Fibroblast of skin of right quadriceps (primary cell): ENCODE measurements around the gene ZFHX3.

Experiments used
- DNase-seq: peaks from one replicate; pipeline ENCODE4 v3.0.0-alpha.2; 2013

Gene ZFHX3

DNA sequence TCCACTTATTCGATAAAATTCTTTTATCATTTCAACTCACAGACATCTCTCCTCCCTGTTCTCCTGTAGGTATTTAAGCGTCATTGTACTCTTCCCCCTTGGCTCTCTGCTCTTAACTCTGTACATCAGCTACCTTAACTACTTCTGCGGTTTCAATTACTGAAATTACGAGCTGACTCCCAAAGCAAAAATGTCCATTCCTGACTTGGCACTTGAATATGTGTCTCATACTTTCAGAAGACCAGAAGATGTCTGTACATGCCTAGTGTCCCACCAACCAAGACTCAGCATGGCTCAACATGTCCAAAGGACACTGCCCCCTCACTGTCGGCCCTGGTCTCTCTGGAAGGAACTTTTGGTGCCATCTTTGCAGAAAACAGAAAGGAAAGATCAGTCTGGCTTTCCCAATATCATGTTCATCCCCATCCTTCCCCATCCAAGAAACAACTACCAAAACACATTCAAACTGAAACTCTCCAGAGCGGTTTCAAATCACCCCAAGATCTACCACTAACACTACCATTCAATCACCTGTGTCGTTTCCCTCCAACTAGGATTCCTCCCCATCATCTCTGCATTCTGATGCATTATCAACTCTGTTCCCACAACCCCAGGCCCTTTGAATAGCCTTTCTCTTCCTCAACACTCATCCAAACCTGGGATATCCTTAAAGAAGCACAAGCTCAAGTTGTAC is 74.9 kb downstream of the ZFHX3 start:
- DNase-seq, result no peak

DNA sequence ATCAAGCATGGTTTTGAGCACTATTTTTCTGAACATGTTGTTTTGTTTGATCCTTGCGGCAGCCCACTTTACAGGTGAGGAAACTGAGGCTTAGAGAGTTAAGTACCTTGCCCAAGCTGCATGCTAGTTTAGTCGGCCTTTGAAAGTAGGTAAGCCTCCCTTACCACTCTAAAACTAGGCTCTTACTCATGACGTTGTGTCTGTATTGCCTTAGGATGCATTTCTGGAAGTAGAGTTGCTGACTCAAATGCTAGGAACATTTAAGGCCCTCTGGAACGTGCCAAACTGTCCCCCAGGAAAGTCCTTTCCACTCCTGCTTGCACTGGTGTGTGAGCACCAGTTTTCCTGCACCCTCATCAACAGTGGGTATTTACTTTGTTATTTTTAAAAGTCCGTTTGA is 76.6 kb downstream of the ZFHX3 start:
- no peak for DNase-seq

DNA sequence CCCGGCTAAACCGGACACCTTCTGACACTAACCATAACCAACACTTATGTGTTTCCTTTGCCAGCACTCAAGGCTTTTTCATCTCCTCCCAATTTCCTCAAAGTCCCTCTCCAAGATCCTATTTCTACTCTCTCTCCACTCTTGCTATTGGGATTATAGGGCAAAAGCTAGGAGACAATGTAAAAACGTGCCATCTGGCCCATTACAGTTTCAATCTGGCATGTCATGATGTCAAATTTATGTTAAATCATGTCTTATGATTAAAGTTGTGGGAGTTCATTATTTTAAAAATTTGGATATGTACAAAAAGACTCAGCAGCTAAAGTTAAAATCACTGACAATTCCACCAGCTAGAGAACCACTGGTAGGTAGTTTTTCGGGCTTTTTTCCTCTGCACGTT is 77.3 kb downstream of the ZFHX3 start:
- no peak for DNase-seq

DNA sequence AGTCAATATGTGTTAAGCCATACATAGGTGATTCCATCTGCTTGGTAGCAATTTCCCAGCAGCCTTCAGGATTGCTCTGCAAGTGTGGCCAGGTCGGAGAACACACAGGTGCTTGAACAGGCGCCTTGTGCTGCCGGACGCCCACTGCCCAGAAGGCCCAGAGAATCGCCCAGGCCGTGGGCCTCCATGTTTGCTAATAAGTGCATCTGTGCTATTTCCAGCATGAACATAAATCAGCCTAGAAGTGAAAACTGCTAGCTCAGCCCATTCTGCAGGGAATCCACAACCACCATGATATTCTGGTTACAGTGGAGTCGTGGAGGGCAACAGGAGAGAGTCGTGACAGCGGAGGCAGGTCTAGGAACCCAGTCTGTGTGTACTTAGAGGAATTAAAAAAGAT is 78.1 kb downstream of the ZFHX3 start:
- DNase-seq, result no peak

DNA sequence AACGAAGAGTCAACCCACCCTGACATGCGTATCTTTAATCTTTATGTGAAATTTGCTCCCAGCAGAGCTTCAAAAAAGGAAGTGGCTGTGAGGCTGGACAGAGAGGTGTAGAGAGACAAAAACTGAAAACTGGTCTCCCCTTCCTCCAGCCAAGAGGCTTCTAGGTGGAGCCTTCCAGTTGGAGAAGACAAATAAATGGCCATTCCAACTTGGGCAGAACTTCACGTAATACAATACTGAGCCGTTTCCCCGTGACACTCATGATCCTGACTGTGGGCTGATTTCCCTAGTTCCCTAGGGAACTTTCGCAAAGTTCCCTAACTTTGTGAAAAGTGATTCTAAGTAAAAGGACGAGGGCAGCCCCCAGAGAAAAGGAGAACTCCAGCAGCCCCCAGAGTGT is 78.8 kb downstream of the ZFHX3 start:
- no peak for DNase-seq

DNA sequence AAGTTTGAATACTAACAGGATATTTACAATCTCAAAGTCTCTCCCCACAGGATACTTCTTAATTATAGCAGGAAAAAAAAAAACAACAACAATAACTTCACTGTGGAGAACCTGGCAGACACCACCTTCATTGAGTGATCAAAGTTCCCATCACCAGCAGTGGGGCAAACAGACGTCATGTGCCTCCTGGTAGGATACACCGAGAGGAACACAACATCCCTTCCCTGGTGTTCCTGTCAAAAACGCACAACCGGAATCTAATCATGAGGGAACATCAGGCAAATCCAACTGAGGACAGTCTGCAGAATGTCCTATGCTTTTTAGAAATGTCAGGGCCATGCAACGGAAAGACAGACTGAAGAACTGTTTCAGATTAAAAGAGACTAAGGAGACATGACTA is 80.0 kb downstream of the ZFHX3 start:
- no peak for DNase-seq

DNA sequence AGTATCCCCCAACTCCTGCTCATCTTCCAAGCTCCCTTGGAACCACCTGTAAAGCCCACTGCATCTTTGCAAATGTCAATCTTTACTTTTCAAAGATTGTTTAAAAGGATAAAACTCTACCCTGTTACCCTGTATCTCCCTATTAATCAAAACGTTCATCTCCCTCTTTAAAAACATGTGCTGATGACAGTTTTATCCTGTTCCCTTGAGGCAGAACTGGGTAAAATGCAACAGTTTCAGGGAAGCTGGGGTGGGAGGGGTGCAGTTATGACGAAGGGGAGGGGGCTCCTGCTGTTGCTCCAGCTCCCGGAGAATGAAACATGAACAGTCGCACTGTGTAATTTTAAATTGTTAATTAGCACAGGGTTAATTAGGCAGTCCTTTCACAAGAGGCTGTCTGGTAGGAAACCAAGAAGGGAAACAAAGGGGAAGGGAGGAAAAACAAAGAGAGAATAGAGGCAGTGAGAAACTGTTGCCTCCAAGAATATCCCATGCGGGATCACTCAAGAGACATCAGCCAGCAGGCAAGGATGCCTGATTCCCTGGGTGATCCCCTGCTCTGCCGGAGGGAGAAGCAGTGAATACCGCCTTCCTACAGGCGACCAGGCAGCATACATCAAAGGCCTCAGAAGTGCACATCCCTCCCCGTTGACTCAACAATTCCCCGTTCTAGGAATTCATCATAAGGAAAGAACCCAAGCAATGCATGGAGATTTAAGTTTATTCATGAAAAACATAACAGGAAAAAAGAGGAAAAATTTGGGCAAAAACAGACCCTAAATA is 84.2 kb downstream of the ZFHX3 start:
- peak; percentile 80 for DNase-seq

DNA sequence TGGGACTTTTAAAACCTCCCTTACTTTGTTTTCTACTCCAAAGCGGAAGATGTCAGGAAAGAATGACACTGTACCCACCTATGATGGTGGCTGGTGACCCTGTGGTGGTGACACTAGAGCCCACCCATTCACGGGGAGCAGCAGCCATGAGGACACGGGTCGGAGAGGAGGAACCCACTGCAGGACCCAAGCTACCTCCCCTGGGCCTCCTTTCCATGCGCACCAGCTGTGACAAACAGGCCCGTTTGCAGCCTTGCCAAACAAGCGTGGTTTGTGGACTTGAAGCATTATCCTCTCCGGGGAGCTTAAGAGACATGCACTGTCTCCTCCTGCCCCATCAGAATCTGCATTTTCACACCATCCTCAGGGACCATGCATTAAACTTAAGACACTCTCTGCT is 85.6 kb downstream of the ZFHX3 start:
- no peak for DNase-seq

DNA sequence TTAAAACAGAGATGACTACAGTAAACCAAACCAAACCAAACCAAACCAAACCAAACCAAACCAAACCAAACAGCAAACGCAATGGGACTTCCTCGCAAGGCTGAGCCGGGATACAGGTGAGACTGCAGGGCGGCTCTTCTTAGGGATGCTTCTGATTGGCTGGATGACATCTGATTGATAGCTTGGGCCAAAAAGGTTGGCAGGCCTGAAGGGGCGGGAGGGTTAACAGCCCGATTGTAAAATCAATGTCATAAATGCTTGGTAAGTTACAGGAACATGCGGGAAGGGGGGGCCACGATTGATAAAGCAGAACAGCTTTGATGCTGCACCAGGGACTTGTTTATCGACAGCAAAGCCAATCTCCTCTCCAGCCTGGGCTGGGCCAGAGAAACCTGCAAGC is 86.1 kb downstream of the ZFHX3 start:
- no peak for DNase-seq

DNA sequence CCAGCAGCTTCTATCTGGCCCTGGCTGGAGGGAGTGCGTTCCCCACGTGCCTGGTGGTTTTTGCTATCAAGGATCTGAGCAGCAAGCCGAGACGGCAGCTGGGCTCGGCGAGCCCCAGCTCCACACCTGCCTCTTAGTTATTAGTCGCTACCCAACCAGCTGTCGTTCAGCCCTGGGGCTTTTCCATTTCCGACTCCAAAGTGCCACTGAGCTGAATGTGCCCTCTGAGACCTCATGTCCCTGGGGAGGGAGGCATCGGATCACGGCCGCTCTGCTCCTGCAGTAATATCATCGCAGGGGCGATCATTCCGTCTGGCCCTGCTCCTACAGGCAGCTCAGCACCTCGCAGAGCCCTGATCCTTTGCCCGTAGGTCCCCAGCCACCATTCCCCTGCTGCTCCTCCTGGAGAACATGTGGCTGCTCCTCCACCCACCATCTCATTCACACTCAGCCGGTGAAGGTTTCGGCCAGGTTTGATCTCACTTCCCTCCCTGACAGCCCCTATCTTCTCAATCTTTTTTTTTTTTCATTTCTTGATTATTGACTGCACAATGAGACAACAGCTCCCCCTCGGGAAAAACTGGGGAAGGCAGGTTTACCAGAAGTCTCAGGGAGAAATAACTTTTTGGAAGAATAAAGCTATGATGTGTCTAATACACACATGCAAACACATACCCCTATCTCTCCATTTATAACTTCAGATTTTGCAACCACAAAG is 86.7 kb downstream of the ZFHX3 start:
- DNase-seq, result peak; percentile 13

DNA sequence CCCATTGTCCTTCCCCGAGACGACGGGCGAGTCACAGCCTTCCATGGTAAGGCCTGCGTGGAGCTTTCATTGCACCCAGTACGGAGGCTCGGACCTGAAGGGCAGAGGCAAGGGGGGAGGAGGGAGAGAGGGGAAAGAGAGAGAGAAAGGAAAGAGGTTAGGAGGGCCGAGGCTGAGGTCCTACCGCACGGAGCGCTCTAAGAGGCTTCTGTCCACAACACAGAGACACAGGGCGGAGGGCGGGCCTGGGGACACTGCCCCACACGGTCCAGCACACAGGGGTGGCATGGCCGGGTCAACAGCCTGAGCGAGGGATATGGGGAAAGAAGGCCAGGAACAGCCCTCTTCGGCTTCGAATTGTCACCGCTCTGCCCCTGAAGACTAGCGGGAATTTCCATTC is 87.8 kb downstream of the ZFHX3 start:
- DNase-seq, result no peak

DNA sequence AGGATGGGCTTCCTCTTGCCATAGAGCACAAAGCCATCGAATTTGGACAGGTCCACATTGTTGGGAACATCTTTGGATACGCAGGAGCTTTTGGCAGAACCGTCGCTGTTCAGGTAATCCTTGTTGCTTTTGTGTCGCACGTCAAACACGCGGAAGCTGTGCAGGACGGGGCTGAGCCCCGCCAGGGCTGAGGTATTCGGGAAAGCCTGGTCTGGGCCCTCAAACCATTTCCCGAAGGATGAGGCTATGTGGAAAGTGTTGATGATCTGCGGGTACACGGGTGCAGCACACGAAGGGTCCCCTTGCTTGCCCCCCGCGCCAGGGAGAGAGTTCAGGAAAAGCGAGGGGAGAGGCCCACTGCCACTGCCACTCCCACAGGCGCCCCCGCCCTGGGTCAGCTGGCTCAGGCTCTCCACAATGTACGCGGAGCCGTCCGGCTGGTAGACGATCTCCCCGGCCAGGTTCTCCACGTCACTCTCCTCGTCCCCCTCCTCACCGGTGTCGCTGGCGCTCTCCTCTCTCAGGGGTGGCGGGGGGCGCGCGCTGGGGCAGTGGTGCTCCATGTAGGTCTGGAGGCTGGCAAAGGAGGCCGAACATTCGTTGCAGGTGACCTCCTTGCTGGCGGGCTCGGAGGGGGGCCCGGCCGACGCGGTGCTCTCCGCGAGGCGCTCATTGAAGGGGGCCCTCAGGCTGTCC is 88.5 kb downstream of the ZFHX3 start:
- DNase-seq, result no peak

DNA sequence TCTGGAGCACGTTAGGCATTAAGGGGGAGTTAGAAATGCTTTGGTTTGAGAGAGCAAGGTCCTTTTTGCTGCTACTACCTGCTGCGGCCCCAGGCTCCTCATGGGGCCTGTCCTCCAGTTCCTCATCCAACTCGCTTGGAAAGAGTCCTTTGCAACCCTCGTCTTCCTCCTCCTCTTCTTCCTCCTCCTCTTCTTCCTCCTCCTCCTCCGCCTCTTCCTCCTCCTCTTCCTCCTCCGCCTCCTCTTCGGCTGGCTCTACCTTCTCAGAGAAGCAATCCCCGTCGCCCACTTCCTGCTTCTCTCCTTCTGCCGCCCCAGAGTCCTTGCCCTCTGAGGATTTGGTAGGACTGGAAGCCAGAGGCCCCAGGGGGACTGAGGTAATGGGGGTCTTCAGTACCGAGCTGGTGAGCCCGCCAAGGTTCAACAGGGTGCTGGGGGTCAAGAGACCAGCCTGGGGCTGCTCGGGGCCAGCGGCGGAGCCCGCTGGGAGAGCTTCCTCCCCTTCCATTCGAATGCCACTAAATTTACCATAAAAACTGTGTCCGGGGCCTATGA is 89.3 kb downstream of the ZFHX3 start:
- no peak for DNase-seq

DNA sequence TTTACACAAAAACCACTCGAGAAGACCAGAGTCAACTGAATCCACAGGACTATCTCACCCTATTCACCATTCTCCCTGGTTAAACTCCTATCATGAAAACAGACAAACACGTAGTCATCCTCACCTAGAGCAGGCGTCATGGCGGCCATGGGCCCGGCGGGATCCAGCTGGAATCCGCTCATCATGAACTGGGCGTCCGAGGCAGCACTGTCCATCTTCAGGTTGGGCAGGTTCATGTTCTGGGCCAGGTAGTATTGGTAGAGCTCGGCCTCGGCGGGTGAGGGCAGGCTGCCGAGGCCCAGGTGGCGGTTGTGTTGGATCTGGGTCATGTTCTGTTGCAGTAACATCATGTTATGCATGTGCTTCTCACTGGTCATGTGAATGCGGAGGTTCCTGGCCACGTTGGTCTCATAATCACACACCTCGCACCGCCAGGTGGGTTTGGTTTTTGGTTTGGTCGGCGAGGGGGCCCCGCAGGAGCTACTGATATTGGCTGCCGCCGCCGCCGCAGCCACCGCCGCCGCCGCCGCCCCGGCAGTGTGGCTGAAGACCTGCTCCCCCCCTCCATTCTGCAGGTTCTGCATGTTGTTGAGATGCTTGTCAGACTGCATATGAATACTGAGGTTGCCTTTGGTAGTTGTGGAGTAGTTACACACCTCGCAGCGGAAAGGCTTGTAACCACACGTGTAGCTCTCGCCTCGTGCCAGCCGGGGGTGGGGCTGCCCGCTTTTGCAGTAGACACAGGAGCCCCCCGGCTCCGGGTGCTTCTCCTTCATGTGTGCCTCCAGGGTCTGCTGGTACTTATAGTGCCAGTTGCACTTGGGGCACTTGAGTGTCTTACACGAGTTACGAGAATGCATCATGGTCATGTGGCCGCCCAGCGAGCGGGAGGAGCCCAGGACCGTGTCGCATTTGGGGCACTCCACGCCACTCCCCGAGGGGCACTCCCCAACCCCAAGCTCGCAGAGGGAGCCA is 90.3 kb downstream of the ZFHX3 start:
- DNase-seq, result no peak

DNA sequence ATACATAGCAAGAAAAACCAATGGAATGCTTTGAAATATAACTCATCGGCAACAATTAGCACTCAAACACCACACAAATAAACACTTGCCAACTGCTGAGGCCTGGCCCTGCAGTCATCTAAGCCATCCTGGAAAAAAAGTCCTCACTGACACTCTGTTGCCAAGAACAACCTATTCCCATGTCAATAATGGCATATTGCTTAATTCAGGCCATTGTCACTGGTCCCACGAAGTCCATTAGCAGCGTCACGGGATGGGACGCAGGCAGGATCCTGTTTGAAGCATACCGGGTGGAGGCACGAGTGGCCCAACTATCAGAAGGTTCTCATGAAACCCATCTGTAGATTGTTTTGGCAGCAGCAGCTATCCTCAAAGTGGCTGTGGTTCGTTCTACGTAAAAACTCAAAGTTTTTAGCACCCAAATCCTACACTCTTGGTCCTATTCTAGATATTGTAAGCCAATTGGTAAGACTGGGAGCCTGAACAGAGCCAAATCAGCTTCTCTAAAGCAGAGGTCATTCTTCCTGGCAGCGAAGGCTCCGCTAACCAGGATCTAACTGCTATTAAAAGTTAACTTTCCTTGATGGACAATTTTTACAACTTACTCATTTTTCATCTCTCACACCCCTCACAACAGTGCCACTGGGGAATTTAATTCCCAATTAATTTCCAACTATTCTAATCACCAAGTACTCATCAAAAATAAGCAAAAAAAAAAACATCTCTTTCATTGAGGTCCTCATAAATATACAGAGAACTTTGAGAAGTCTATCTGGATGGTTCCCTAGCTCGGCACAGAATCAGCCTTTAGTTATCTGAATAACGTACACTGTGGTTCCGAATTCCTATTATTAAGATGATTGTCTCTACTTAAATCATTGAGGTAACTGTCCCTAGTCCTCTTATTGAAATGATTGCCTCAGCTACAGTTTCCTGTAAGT is 91.5 kb downstream of the ZFHX3 start:
- no peak for DNase-seq

DNA sequence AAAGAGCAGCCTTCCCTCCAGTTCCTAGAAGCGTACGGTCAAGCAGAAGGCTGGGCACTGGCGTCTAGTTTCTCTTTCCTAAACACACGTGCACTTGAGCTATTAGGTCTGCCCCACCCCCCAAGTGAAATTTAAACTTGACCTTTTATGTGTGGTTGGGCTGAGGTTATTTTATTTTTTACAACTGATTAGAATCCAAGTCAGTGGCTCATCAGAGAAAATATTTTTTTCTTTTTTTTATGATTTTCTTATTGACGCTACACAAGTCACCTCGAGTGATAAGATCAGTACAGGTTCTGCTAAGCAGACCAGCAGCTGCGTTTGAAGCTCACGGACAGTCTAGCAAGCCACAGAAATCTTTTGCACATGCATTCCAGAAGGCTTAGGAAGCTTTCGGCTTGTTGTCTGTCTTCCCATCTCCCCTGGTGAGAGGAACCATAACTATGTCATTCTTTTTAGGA is 95.1 kb downstream of the ZFHX3 start:
- DNase-seq, result peak; percentile 80

DNA sequence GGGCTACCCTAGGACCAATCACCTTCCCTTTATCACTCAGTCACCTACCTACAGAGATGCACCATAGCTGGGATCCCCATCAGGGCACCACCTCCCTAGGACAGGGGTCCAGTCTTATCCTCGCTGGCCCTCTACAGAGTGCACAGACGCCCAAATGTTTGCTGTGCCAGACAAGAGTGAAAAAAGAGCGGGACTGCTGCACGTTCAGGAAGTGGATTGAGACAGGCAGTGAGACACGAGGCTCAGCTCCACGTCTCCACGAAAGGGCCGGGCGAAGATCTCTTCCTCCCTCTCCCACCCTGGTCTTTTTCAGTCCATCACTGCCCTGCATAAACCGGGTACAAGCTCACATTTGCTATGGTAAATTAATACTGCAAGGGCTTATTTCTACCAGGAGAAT is 95.5 kb downstream of the ZFHX3 start:
- DNase-seq, result no peak

DNA sequence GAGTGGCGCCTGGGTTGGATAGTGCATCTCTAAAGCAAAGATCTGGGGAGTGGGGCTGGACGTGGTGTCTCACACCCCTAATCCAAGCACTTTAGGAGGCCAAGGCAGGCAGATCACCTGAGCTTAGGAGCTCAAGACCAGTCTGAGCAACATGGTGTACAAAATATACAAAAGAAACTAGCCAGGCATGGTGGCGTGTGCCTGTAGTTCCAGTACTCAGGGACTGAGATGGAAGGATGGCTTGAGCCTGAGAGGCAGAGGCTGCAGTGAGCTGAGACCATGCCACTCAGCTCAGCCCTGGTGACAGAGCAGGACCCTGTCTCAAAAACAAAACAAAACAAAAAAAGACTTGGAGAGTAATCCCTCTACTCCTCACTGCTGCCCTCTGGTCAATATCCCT is 96.0 kb downstream of the ZFHX3 start:
- DNase-seq, result no peak

DNA sequence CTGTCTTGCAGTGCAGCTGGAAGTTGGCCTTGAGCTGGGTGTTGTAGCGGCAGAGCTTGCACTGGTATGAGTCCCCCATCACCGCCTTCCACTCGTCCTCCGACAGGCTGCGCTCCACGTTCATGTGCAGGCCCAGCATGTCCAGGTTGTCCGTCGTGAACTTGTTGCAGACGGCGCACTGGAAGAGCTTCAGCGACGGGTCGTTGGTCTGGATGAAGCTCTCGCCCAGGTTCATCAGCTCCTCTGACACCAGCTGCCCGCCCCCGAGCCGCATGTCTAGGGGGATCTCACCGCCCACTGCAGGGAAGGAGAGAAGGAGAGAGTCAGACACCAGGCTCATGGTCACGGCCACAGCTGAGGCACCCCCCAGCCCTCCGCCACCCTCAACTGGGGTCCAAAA is 97.3 kb downstream of the ZFHX3 start:
- no peak for DNase-seq

DNA sequence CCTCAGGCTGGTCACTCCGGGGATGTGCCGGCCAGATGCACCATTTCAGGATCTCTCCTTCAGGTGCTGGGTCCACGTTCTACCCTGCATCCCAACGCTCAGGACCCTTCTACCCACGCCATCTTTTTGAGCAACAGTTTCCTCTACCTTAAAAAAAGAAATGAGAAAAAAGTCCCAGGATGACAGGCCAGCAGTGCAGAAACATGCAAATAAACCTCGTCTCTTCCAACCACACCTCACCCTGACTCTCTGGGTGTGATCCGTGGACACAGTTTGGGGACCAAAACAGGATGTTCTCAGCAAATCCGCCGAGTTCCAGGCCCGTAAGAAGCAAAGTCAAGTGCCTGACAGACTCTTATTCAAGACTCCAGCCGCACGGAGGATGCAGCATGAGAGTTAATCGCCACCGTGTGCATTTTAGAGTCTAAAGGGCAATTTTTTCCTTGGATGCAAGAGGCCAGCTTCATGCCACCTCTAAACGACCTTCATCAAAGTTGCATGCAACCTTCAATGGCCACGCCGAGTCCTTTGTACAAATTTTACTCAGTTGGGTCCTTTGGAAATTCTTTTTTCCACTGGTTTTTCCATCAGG is 99.6 kb downstream of the ZFHX3 start:
- no peak for DNase-seq
